Lower lobe of right lung (tissue), 2 donors: ENCODE results near the gene ARHGEF11. TPM values are rescaled to one million over a fixed set of nuclear protein-coding genes. Genes with fewer than 3 reads are reported as not detected.

Experiments
- ATAC-seq, 2 donors: fragments of 200-7000 bp; cut with Tn5 transposase; one replicate each; pipeline ENCODE4 v1.9.1; 2020 to 2022; ENCODE audit warnings: mild to moderate bottlenecking in 2 of 2, moderate library complexity in 2 of 2
- DNase-seq: peaks from one replicate; pipeline ENCODE4 v3.0.0-alpha.2; 2020
- H3K27ac ChIP-seq: fragments of 200-600 bp; one replicate; pipeline ENCODE4 v1.8.0; 2022
- H3K27me3 ChIP-seq: fragments of 200-600 bp; one replicate; pipeline ENCODE4 v1.8.0; 2022; ENCODE audit warnings: low read depth
- H3K36me3 ChIP-seq: fragments of 200-600 bp; one replicate; pipeline ENCODE4 v1.8.0; 2022; ENCODE audit warnings: mild to moderate bottlenecking
- H3K4me1 ChIP-seq: fragments of 200-600 bp; one replicate; pipeline ENCODE4 v1.8.0; 2022
- H3K4me3 ChIP-seq: fragments of 200-600 bp; one replicate; pipeline ENCODE4 v1.8.0; 2022; ENCODE audit warnings: mild to moderate bottlenecking
- H3K9me3 ChIP-seq: fragments of 200-600 bp; one replicate; pipeline ENCODE4 v1.8.0; 2022
- CTCF ChIP-seq: fragments of 200-600 bp; IDR thresholded peaks from one replicate; pipeline ENCODE4 v1.8.0; 2022; ENCODE audit warnings: antibody characterized with exemption, mild to moderate bottlenecking
- intact Hi-C: fragments of 100-400 bp; cut with DNase I; formaldehyde crosslinking; loops from one replicate; pipeline ENCODE4 v1.11.0; 2022
- total RNA-seq: library from RNA; stranded (reverse); fragmentation: NEBNext Ultra II Directional; extraction: Animal tissue kit (Norgen Biotek cat#: 25700); gene quantifications from one replicate; pipeline ENCODE4 v1.2.1, GENCODE V29; 2021
- donor health status: DM: no; HTN: yes; CAD: no; lungs with severe emphysema.

Gene ARHGEF11
- total RNA-seq, 1 donor from 2014 or later: 54.5 TPM

GRCh38 chr1:157004327-157004726 lies 41.2 kb downstream of the ARHGEF11 start:
- TF ChIP-seq CTCF: no peak
- Histone ChIP-seq H3K27ac (no peak overlapping the region), H3K4me3 (no peak overlapping the region), H3K4me1 (peaks cover 23% of the 10 kb centered on the region), H3K9me3 (no peaks in the 10 kb centered on the region), H3K36me3 (no peaks in the 10 kb centered on the region), H3K27me3 (no peaks in the 10 kb centered on the region)
- intact Hi-C loops: no loop called here
- DNase-seq (no peak), ATAC-seq (no peak)

GRCh38 chr1:157001304-157001703 lies 44.2 kb downstream of the ARHGEF11 start:
- H3K4me1 ChIP-seq: peaks cover 5% of the 10 kb centered on the region
- no peak overlapping the region for H3K27ac ChIP-seq
- no peak overlapping the region for H3K4me3 ChIP-seq
- ATAC-seq (no peak), DNase-seq (no peak)
- H3K36me3 ChIP-seq: no peaks in the 10 kb centered on the region
- intact Hi-C loops: no loop called here
- TF ChIP-seq CTCF: no peak
- H3K9me3 ChIP-seq: no peaks in the 10 kb centered on the region
- H3K27me3 ChIP-seq: no peaks in the 10 kb centered on the region

GRCh38 chr1:157000686-157001085 lies 44.9 kb downstream of the ARHGEF11 start:
- no peak for ATAC-seq
- no peaks in the 10 kb centered on the region for H3K36me3 ChIP-seq
- intact Hi-C loops: no loop called here
- H3K4me1 ChIP-seq: peaks cover 5% of the 10 kb centered on the region
- H3K9me3 ChIP-seq: no peaks in the 10 kb centered on the region
- TF ChIP-seq CTCF: no peak
- no peak overlapping the region for H3K27ac ChIP-seq
- no peaks in the 10 kb centered on the region for H3K27me3 ChIP-seq
- no peak for DNase-seq
- no peak overlapping the region for H3K4me3 ChIP-seq

GRCh38 chr1:156999596-157000320 lies 45.8 kb downstream of the ARHGEF11 start:
- ATAC-seq (no peak), DNase-seq (no peak)
- H3K27me3 ChIP-seq: no peaks in the 10 kb centered on the region
- no peaks in the 10 kb centered on the region for H3K36me3 ChIP-seq
- no peak overlapping the region for H3K27ac ChIP-seq
- TF ChIP-seq CTCF: no peak
- H3K9me3 ChIP-seq: no peaks in the 10 kb centered on the region
- H3K4me1 ChIP-seq: no peaks in the 10 kb centered on the region
- H3K4me3 ChIP-seq: no peak overlapping the region
- intact Hi-C loops: no loop called here

GRCh38 chr1:156998840-156999500 lies 46.6 kb downstream of the ARHGEF11 start:
- intact Hi-C loops: no loop called here
- Histone ChIP-seq H3K36me3 (no peaks in the 10 kb centered on the region), H3K4me3 (no peak overlapping the region), H3K9me3 (no peaks in the 10 kb centered on the region), H3K4me1 (no peaks in the 10 kb centered on the region), H3K27ac (no peak overlapping the region), H3K27me3 (no peaks in the 10 kb centered on the region)
- ATAC-seq (no peak), DNase-seq (no peak)
- no peak for TF ChIP-seq CTCF
